ENCODE data around the gene MRPS27. TPM values are rescaled to one million over a fixed set of nuclear protein-coding genes. Genes with fewer than 3 reads are reported as not detected.

The MRPS27 gene
- total RNA-seq, 1 donor from 2014 or later: 57.5 TPM

GRCh38 chr5:72206994-72207393, 113.0 kb downstream of the MRPS27 start:
- intact Hi-C loops (cut with micrococcal nuclease): no loop called here

GRCh38 chr5:72206160-72206559, 113.9 kb downstream of the MRPS27 start:
- intact Hi-C loops (cut with micrococcal nuclease): no loop called here

DNA sequence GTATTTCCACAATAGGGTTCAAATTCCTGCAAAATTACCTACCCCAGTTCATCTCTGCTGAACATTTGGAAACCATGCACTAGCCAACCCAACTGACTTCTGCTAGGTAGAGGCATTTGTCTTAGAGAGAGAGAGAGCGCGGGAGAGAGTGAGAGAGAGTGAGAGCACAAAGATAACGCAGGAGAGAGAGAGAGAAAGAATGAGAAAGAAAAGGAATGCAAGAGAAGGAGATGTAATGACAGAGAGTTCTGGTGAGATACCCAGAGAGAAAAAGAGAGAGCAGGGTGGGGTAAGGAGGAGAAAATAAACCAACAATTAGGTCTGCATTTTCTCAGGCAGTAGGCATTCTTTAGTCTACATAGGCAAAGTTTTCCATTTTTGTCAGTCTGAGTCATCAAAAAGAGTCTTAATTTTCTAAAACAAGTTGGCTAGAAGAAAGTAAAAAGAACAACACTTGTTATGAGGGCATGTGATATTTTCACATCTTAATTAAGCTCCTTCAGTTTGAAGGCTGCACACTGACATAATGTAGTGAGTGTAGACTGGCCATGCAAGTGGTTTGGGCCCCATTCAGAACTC, 114.5 kb downstream of the MRPS27 start:
- intact Hi-C loops (cut with micrococcal nuclease): no loop called here

- intact Hi-C loops (cut with micrococcal nuclease): no loop called here
These were observed 115.1 kb downstream of the MRPS27 start for GRCh38 chr5:72204946-72205345.

DNA sequence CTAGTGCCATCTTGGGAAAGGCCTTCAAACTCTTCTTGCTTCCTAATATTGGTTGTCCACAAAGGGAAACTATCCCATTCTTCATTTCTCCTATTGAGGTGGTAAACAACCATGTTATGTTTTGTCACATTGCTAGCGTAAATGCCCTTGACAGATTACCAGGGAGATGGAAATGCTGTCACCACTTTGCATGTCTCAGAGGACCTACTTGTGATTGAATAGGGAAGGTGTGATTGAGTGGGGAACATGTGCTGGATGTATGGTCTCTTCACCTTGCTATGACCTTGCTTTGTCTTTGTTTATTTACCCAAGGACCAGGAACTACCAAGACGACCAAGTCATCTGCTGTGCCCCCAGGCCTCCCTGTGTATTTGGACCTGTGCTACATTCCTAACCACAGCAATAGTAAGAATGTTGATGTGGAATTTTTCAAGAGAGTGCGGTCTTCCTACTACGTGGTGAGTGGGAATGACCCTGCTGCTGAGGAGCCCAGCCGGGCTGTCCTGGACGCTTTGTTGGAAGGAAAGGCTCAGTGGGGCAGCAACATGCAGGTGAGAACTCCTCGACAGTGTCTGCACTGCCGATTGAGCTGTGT, 116.7 kb downstream of the MRPS27 start:
- intact Hi-C loops (cut with micrococcal nuclease): no loop called here

- intact Hi-C loops (cut with micrococcal nuclease): no loop called here
These were observed 117.7 kb downstream of the MRPS27 start for GRCh38 chr5:72202331-72202825.

DNA sequence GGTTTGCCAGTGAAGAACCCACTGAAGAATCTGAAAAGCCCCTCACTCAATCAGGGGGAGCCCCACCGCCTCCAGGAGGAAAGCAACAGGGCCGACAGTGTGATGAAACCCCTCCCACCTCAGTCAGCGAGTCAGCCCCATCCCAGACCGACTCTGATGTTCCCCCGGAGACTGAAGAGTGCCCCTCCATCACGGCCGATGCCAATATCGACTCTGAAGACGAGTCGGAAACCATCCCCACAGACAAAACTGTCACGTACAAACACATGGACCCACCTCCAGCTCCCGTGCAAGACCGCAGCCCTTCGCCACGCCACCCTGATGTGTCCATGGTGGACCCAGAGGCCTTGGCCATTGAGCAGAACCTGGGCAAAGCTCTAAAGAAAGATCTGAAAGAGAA, 120.4 kb downstream of the MRPS27 start:
- intact Hi-C loops (cut with micrococcal nuclease): no loop called here

DNA sequence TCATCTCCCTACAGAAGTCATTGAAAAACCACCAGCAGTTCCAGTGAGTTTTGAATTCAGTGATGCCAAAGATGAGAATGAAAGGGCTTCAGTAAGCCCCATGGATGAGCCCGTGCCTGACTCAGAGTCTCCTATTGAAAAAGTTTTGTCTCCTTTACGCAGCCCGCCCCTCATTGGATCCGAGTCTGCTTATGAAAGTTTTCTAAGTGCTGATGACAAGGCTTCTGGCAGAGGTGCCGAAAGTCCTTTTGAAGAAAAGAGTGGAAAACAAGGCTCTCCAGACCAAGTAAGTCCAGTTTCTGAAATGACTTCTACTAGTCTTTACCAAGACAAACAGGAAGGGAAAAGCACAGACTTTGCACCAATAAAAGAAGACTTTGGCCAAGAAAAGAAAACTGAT, 122.6 kb downstream of the MRPS27 start:
- intact Hi-C loops (cut with micrococcal nuclease): no loop called here

DNA sequence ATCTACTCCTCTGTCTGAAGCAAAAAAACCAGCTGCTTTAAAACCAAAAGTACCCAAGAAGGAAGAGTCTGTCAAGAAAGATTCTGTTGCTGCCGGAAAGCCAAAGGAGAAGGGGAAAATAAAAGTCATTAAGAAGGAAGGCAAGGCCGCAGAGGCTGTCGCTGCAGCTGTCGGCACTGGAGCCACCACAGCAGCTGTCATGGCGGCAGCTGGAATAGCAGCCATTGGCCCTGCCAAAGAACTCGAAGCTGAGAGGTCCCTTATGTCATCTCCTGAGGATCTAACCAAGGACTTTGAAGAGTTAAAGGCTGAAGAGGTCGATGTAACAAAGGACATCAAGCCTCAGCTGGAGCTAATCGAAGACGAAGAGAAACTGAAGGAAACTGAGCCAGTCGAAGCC, 124.5 kb downstream of the MRPS27 start:
- intact Hi-C loops (cut with micrococcal nuclease): no loop called here

- intact Hi-C loops (cut with micrococcal nuclease): no loop called here
These were observed 125.2 kb downstream of the MRPS27 start for GRCh38 chr5:72194846-72195245.

DNA sequence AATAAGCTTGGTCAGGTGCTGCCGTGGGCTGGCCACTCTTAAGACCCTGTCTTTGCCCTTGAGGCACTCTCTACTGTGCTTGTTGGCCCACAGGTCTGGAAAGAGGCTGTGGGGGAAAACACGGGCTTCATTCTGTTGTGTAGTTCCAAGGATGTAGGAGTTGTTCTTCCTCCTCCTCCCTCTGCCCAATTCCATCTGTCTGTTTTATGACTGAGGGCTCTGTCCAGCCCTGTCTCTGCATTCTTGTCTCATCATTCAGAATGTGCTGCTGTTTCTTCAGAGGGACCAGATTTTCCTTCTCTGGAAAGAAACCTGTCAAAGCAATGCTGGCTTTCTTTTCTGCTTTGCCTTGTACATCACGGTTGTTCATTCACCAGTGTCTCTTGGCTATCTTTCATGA, 128.6 kb downstream of the MRPS27 start:
- intact Hi-C loops (cut with micrococcal nuclease): no loop called here

DNA sequence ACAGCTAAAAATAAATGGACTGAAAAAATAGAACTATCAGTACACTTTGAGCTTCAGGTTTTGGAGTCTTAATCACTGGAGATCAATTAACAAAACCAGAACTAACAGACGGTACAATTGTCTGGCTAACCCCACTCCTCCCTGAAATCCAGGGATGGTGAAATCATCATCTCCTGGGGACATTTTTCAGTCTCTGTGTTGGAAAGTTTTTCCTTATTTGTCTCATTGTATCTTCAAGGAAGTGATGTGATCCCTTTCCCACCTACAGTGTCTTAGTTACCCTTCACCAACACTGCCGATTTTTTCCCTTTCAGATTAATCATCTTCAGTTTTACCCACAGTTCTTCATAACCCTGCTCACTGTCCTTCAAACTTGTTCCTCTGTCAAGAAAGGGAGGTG, 130.9 kb downstream of the MRPS27 start:
- intact Hi-C loops (cut with micrococcal nuclease): no loop called here

DNA sequence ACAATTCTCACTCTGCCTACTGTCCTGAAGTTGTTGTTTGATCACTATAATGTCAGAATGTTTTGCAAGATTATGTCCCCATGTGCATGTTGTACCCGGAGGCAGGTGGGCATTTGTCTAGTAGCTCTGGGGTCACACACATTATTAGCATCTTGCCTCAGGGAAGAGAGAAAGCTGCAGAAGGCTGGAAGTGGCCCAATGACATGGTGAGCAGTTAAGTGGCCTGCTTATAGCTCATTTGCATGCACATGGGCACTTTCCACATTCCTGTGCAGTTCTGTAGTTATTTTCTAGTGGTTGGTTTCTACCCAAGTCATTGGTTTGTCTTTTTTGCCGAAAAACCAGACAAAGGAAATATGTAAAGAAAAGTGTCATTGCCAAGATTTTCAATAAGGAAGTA, 131.9 kb downstream of the MRPS27 start:
- intact Hi-C loops (cut with micrococcal nuclease): no loop called here

DNA sequence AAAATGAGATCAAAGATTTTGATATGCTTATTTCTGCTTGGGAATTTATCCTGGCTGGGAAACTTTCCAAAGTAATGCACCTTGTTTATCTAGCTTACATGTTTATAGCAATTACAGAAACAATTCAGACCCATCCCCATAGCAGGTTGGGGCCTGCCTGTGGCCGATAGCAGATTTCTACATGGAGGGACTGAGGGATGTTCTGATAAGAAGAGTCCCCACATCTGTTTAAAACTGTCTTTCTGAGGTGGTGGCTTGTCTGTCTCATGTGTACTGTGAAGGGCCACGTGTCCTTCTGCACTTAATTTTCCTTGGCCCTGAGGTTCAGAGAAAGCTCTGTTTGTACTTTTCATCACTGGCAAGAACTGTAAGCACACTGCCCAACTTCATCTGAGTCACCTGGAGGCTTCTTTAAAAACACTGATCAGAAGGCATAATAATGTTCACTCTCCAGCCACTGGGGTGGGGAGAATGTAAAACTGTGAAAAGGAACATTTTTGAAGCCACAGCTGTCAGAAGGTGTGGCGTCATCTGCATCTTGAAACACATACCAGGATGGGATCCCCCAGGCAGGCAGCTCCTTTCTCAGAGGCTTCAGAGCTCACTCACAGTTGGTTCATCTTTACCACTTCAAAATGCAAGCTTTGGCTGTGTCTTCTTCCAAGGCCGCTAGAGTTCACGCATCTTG, 132.5 kb downstream of the MRPS27 start:
- intact Hi-C loops (cut with micrococcal nuclease): no loop called here

DNA sequence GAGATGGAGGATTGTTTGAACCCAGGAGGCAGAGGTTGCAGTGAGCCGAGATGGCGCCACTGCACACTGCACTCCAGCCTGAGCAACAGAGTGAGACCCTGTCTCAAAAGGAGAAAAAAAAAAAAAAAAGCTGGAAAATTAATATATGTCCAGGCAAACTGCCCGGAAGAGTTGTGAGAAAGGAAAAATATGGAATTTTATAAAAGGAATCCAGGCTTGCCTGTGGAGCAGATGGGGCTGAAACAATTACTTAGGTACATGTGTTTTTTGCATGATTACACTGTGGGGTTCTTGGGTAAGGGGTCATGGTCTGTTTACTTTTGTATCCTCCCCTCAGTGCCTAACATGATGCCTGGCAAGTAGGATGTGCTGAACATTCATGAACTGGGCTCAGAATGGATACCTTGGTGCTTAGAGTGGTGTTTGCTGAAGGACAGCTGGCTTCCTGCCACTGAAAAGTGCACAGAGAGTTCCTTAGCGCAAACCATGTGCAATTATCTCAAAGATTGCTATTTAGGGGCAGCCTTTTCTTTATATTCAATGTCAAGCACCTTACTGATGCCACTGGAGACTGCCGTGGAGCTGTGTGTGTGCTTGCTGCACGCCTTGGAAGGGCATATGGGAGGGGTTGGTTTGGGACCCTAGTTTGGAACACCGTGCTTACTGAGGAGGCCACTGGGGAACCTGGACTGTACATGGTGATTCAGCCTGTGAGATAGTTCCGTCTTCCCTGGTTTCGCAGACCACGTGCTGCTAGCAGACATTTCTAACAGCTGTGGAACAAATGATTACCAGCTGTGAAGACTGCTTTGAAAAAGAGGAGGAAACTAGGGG, 134.3 kb downstream of the MRPS27 start:
- intact Hi-C loops (cut with micrococcal nuclease): no loop called here

- intact Hi-C loops (cut with micrococcal nuclease): no loop called here
These were observed 135.6 kb downstream of the MRPS27 start for GRCh38 chr5:72184408-72184807.

DNA sequence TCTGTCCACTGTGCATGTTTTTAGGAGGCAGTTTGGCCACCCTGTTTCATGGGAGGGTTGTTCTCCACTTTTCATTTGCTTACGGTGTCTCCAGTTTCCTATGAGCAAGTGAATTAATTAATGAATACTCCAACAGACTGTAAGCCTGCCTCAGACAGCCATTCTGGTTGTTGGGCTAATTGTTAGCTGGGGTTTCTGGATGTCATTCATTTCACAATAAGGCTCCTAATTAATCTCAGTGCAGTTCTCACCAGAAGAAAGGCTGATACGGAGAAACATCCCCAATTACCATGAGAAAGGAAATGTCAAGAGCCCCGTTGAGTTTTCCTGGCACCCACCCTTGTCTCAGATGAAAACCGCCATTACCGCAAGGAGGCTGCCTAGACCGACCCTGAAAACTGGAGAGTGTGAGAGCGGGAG, 136.9 kb downstream of the MRPS27 start:
- intact Hi-C loops (cut with micrococcal nuclease): no loop called here

- intact Hi-C loops (cut with micrococcal nuclease): no loop called here
These were observed 137.4 kb downstream of the MRPS27 start for GRCh38 chr5:72182686-72183085.

DNA sequence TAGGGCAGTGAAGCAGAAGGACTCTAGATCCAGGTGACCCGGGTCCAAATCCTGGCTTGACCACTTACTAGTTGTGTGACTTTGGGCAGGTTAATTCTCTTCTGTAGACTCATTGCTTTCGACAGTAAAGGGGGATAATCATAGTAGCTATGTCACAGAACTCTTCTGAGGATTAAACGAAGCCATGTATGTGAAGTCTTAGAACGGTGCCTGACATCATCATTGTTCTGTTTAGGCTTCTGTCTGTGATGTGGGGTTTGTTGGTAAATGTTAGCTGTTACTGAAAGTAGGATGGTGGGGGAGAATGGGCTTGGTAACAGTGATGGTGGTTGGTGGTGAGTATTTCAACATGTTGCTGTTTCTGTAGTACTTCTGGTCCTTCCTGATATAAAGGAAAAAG, 139.1 kb downstream of the MRPS27 start:
- intact Hi-C loops (cut with micrococcal nuclease): no loop called here

GRCh38 chr5:72179816-72180440, 140.1 kb downstream of the MRPS27 start:
- intact Hi-C loops (cut with micrococcal nuclease): no loop called here

- intact Hi-C loops (cut with micrococcal nuclease): no loop called here
These were observed 140.8 kb downstream of the MRPS27 start for GRCh38 chr5:72179028-72179815.

Data from T-helper 1 cell treated with Interleukin-12 subunit alpha and Interleukin-12 subunit beta and Interleukin-4 antibody, amounts not matched to agents 30 ng/mL and 1 ng/mL, for 36 hours (primary cell).